DMS79 (cell line): ENCODE data around the gene GPD2.

Experiments
- DNase-seq: peaks from one replicate; lab custom pipeline; 2025; lab: John Stamatoyannopoulos, UW

Gene GPD2

GRCh38 chr2:156532989-156533388 is 96.8 kb downstream of the GPD2 start:
- DNase-seq, result peak; percentile 14

DNA sequence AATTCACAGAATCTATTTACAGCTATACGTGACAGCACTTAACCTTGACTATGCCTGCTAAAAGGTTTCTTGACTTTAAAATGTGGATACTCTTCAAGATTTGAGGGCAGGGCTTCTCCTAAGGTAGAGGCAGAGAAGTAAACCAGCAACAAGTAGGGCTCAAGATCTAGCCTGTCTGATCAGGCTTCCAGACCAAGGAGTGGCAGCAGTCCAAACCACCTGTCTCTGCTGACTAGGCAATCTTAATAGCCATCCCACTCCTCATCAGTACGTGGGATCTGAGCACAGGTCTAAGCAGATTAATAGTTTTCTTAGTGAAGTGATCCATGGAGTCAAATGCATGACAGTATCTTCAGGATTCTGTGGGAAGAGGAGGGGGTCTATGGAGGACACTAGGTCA is 100.4 kb downstream of the GPD2 start:
- no peak for DNase-seq

- DNase-seq, result no peak
These were observed 101.0 kb downstream of the GPD2 start for GRCh38 chr2:156537141-156537540.

DNA sequence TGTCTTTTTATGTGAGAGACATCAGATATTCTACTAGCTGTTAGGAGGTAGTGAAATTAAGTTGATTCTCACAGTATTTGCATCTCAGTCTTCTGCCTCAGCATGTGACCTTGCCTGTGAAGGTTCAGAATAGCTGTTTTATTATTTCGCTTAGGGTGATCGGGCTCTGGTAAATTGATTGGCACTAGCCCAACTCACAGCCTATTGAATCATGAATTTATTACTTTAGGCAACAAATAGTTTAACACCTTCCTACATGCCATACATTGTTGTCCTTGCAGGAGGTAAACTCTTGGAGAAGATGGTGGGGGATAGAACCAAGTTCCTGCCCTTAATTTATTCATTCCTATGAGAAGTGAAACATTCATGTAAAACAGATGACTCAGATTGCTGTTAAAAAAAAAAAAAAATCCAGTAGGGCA is 101.9 kb downstream of the GPD2 start:
- no peak for DNase-seq

DNA sequence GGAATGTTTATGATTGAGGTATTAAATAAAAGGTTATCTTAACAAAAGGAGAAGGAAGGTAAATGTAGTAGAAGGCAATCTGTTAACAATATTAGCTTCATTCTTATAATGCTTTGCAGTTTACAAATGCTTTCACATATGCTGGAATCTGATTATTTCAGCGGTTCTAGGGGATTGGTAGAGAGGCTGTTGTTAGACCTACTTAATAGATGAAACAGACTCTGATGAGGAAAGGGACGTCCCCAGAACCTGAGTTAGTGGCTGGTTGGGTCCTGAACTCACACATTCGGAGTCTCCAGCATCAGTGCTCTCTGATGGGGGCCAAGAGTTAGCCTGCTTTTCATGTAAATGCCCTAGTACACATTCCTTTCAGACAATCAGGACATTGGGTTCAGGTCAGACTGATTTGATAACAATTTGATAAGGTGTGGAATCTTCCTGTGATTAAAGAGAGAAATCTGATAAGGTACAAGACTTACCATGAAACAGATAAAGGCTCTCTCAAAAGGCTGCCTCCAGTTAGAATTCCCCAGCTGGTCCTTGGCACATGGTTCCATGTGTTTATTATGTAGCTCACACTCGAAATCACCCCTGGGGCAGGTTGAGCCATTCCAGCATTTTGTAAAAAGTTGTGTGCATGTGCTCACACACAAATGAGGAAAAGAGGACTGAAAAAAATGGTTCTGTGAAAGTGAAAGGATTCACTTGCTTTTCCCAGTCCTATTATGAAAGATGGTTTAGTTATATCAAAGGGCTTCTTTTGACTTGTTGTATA is 103.1 kb downstream of the GPD2 start:
- no peak for DNase-seq

DNA sequence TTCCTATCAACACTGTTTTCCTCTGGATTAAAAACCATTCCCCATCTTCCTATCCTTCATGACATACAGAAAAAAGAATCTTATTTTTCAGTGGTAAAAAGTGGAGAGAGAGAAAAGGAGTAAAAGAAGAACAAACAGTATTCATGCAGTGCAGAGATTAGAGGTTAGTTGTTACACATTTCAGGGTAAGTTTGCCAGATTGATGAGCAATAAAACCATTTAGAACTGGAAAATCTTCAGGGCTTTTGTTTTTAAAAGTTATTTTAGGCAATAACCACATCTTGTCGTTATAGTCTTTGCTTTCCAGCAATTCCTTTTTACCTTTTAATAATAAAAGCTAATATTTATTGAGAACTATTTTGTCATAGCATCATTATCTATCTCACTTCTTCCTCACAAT is 104.5 kb downstream of the GPD2 start:
- DNase-seq, result no peak

DNA sequence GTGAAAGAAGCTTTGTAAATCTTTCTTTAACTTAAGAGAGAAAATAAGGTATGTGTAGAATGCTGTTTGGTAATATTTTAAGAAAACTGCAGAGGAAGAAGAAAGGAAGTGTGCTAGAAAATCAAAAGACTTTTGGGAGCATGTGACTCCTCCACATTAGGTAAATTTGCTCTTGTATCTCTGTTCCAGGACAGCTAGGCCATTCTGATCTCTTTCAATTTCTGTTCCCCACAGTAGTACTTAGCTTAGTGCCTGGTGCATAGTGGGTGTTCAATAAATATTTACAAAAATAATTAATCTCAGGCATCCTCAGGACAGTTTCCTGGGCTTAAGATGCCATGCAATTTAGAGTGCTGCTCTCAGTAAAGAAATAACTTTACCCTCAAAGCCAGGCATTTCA is 105.0 kb downstream of the GPD2 start:
- no peak for DNase-seq

- DNase-seq, result no peak
These were observed 105.5 kb downstream of the GPD2 start for GRCh38 chr2:156541706-156542105.

DNA sequence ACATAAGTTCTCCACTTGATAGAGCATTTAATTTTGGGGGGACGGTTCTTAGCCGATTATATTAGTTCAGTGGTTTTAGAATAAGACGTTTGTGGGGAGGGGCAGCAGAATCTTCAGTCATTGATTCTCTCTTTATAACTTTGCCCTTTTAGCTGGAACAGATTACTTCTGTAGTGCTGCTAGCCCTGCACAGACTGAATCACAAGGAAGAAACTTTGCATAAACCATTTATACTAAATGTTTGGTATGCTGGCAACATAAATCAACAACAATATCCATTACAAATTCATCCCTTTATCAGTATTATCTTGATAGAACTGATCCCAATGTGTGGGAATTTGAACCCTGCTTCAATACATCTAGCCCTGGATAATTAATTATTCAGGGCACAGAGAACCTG is 112.2 kb downstream of the GPD2 start:
- no peak for DNase-seq

- DNase-seq, result no peak
These were observed 117.7 kb downstream of the GPD2 start for GRCh38 chr2:156553714-156554442.

GRCh38 chr2:156561326-156561725 is 125.1 kb downstream of the GPD2 start:
- DNase-seq, result no peak

GRCh38 chr2:156562124-156562523 is 125.9 kb downstream of the GPD2 start:
- peak; percentile 21 for DNase-seq

- DNase-seq, result no peak
These were observed 128.0 kb downstream of the GPD2 start for GRCh38 chr2:156563994-156564753.

DNA sequence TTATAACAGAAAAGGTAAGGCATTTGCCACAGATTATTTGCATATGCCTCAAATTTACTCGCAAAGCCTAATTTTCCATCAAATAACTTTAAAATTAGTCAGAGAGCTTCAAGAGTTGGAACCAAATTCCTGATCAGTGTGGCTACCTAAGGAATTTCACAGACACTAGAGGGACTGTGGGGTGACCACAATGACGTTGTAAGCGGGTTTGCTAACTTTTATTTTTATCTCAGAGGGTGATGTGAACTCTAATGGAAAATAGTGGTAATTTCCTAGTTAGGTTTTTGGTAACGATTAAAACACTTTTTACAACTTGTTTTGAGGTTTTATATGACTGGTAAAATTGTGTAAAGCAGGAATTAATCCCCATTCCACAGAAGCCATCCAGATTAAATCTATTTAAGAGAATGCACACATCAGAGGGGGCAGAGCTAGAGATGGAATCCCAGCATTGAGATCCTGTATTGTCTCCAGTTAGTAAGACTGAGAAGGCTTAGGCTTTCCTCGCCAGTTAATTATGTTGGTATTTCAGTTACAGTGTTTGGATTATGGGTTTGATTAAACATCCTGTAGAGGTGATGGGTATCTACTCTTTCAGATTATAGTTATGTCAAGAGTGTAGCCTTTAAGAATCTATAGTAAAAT is 129.0 kb downstream of the GPD2 start:
- no peak for DNase-seq

DNA sequence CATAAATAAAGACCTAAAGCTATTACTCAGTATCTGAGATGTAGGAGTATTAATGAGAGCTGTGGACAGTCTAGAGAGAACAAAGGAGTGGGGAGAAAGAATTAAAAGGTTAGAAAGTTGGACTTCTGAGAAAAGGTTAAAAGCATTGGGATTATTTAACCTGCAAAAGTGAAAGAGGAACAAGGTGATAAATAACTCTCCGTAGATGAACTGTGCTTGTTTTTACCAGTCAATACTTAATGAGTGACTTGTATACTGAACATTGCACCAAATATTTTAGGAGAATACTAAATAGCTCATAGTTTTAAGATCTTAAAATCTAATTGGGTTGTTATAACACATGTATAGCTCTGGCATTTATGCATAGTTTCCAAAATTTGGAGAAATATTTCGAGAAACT is 137.5 kb downstream of the GPD2 start:
- DNase-seq, result no peak

DNA sequence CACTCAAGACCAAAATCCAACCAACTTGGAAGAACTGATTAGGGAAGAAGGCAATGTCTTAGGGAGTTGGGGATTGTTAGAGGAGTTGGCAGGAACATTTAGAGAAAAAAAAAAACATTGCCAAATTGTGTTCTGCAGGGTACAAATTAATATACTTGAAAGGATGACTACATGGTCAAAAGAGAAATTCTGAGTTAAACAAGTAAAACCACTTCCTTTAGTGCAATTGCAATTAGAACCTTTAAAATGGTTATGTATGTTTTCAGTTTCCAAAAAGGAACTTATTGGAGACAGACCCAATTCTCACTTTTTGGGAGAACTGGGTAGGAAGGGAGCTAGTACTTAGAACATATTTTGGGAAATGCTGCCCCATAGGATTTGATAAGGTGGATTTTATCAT is 137.9 kb downstream of the GPD2 start:
- no peak for DNase-seq

DNA sequence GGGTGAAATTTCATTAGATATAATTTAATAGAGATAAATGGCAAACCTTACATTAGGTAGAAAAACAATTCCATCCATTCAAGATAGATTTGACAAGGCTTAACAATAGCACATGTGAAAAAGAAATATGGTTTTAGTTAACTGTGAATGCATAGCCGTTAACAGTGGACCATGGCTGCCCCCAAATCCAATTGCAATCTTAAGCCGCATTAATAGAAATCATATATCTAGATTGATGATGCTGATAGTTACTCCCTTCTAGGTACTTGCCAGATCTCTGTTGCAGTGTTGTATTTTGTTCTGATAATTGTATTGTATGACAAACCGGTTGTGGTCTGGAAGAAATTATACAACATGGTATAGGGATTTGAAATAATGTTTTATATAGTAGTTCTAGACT is 139.8 kb downstream of the GPD2 start:
- no peak for DNase-seq

DNA sequence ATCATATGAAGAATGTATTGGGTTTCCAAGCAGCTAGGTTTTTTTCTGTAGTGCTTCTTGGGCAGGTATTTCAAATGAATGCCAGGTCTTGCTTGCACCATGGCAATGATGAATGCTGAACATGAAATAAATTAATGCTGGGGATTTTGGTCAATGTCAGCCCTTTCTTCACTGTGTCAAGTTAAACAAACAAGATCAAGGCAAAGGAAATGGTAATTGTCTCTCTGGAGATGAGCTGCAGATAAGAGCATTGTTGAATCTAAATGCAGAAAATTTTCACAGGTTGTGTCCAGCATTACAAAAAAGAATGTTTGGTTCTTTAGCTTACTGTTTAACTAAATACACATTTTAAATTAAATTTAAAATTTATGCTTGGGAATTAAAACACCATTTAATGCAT is 144.3 kb downstream of the GPD2 start:
- no peak for DNase-seq

DNA sequence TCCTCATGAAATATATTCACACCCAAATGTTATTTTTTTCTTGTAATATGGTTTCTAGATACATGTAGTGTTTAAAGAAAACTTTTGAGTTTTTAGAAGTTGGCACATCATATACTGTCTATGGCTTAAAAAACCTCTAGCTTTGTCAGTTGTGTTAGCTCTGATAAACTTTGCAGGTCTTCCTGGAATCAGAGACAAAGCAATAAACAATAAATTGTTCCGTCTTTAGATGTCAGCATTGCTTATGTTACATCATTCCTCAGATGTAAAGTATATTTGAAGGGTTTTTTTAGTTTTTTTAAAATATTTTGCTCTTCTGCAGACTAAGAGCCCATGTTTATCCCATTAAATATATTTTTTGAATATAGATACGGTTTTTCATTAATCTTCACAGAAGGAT is 145.1 kb downstream of the GPD2 start:
- DNase-seq, result no peak

GRCh38 chr2:156585457-156585856 is 149.3 kb downstream of the GPD2 start:
- no peak for DNase-seq

DNA sequence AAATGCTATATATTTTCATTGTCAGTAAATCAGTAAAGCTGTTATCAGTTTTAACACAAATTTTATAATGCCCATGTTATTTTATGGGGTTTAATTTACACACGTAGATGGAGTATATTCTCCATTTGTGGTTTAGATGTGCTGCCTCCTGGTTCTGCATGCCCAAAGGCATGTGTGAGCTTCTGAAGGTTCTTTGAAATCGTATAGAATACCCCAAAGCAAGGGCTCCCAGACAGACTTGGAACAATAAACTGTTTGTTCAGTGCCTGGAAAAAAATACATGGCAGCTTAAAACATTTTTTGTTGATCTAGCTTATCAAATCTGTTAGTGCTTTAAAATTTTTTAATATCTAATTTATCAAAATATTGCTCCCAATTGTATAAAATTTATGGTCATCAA is 150.4 kb downstream of the GPD2 start:
- DNase-seq, result no peak

- no peak for DNase-seq
These were observed 153.4 kb downstream of the GPD2 start for GRCh38 chr2:156589381-156590079.
